Body of pancreas (tissue), 4 donors: ENCODE measurements around the gene RAD54L.

Experiments used
- POLR2A ChIP-seq, 3 donors: fragments of 450-650 bp; IDR thresholded peaks; one replicate each; pipeline ENCODE4 v1.6.1; 2016; ENCODE audit warnings: antibody characterized with exemption in 3 of 3, mild to moderate bottlenecking in 2 of 3
- TF ChIP-seq, protein P1 (sequence below), 7 experiments: fragments of 450-650 bp in 4 of 7; fragments of 200-600 bp in 3 of 7; sonication (generic) in 3 of 7; IDR thresholded peaks; one replicate each; pipeline ENCODE4 v1.5.1; 2016 to 2019; ENCODE audit warnings: antibody characterized with exemption in 7 of 7

- TF ChIP-seq, protein P1, sequence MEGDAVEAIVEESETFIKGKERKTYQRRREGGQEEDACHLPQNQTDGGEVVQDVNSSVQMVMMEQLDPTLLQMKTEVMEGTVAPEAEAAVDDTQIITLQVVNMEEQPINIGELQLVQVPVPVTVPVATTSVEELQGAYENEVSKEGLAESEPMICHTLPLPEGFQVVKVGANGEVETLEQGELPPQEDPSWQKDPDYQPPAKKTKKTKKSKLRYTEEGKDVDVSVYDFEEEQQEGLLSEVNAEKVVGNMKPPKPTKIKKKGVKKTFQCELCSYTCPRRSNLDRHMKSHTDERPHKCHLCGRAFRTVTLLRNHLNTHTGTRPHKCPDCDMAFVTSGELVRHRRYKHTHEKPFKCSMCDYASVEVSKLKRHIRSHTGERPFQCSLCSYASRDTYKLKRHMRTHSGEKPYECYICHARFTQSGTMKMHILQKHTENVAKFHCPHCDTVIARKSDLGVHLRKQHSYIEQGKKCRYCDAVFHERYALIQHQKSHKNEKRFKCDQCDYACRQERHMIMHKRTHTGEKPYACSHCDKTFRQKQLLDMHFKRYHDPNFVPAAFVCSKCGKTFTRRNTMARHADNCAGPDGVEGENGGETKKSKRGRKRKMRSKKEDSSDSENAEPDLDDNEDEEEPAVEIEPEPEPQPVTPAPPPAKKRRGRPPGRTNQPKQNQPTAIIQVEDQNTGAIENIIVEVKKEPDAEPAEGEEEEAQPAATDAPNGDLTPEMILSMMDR (IDR thresholded peaks at IDR 0.05), result no peak
- TF ChIP-seq POLR2A (IDR thresholded peaks at IDR 0.05), result no peak
Measured at GRCh38 chr1:46295306-46295705, 47.7 kb downstream of the RAD54L start.
